Glutamatergic neuron (in vitro differentiated cells): ENCODE measurements around the gene EZH2. TPM values are rescaled to one million over a fixed set of nuclear protein-coding genes. Genes with fewer than 3 reads are reported as not detected.

Experiments
- DNase-seq: peaks from one replicate; pipeline ENCODE4 v3.0.0; 2022
- H3K27ac Mint-ChIP-seq: one replicate; pipeline ENCODE4 v1.8.0; 2020; ENCODE audit warnings: mild to moderate bottlenecking, mixed read lengths, inconsistent platforms; ENCODE audit not compliant: unreplicated experiment
- H3K27me3 Mint-ChIP-seq: one replicate; pipeline ENCODE4 v1.8.0; 2020; ENCODE audit warnings: mild to moderate bottlenecking, moderate library complexity, mixed read lengths, inconsistent platforms; ENCODE audit not compliant: unreplicated experiment
- H3K36me3 Mint-ChIP-seq: one replicate; pipeline ENCODE4 v1.8.0; 2020; ENCODE audit warnings: mild to moderate bottlenecking, mixed read lengths, inconsistent platforms; ENCODE audit not compliant: unreplicated experiment
- H3K4me1 Mint-ChIP-seq: one replicate; pipeline ENCODE4 v1.8.0; 2020; ENCODE audit warnings: mild to moderate bottlenecking, low read depth, mixed read lengths, inconsistent platforms; ENCODE audit not compliant: unreplicated experiment
- H3K4me3 Mint-ChIP-seq: one replicate; pipeline ENCODE4 v1.8.0; 2020; ENCODE audit warnings: mild to moderate bottlenecking, mixed read lengths, inconsistent platforms; ENCODE audit not compliant: unreplicated experiment
- H3K9me3 Mint-ChIP-seq: one replicate; pipeline ENCODE4 v1.8.0; 2020; ENCODE audit warnings: mild to moderate bottlenecking, moderate library complexity, mixed read lengths, inconsistent platforms; ENCODE audit not compliant: unreplicated experiment
- CTCF ChIP-seq: fragments of 200-600 bp; sonication (generic); IDR thresholded peaks from one replicate; pipeline ENCODE4 v1.5.0; 2021; ENCODE audit not compliant: partially characterized antibody, unreplicated experiment
- total RNA-seq: library from RNA; stranded (reverse); fragmentation: NEBNext Ultra II Directional; extraction: Animal tissue kit (Norgen Biotek cat#: 25700); gene quantifications from one replicate; pipeline ENCODE4 v1.2.1, GENCODE V29; 2021; ENCODE audit not compliant: unreplicated experiment

EZH2 gene
- total RNA-seq, 1 donor from 2014 or later: 314 TPM

- no peak for TF ChIP-seq CTCF
- peaks cover 6% of the 10 kb centered on the region for H3K4me1 Mint-ChIP-seq
- DNase-seq: no peak
- H3K9me3 Mint-ChIP-seq: no peaks in the 10 kb centered on the region
- H3K36me3 Mint-ChIP-seq: no peaks in the 10 kb centered on the region
- no peak overlapping the region for H3K27ac Mint-ChIP-seq
- H3K4me3 Mint-ChIP-seq: no peak overlapping the region
- peaks cover 2% of the 10 kb centered on the region for H3K27me3 Mint-ChIP-seq
These were observed 10.5 kb upstream of the EZH2 start for GRCh38 chr7:148894591-148894990.

GRCh38 chr7:148893071-148893470 lies 9.0 kb upstream of the EZH2 start:
- no peaks in the 10 kb centered on the region for H3K36me3 Mint-ChIP-seq
- no peaks in the 10 kb centered on the region for H3K4me1 Mint-ChIP-seq
- DNase-seq: no peak
- H3K4me3 Mint-ChIP-seq: no peak overlapping the region
- H3K27ac Mint-ChIP-seq: no peak overlapping the region
- H3K27me3 Mint-ChIP-seq: no peaks in the 10 kb centered on the region
- no peak for TF ChIP-seq CTCF
- H3K9me3 Mint-ChIP-seq: no peaks in the 10 kb centered on the region

GRCh38 chr7:148888300-148888699 lies 4.2 kb upstream of the EZH2 start:
- Mint-ChIP-seq H3K4me1 (no peaks in the 10 kb centered on the region), H3K4me3 (no peak overlapping the region), H3K27me3 (no peaks in the 10 kb centered on the region), H3K9me3 (peaks cover 4% of the 10 kb centered on the region), H3K36me3 (no peaks in the 10 kb centered on the region), H3K27ac (no peak overlapping the region)
- no peak for DNase-seq
- TF ChIP-seq CTCF: no peak

GRCh38 chr7:148886844-148887243 lies 2.8 kb upstream of the EZH2 start:
- Mint-ChIP-seq H3K4me1 (no peaks in the 10 kb centered on the region), H3K9me3 (peaks cover 11% of the 10 kb centered on the region), H3K27ac (no peak overlapping the region), H3K4me3 (no peak overlapping the region), H3K27me3 (peaks cover 5% of the 10 kb centered on the region), H3K36me3 (no peaks in the 10 kb centered on the region)
- no peak for DNase-seq
- TF ChIP-seq CTCF: no peak

- H3K9me3 Mint-ChIP-seq: peaks cover 11% of the 10 kb centered on the region
- peaks cover 5% of the 10 kb centered on the region for H3K27me3 Mint-ChIP-seq
- H3K4me3 Mint-ChIP-seq: peak overlapping the region; percentile 92
- H3K27ac Mint-ChIP-seq: no peak overlapping the region
- H3K36me3 Mint-ChIP-seq: no peaks in the 10 kb centered on the region
- peak; percentile 93 for DNase-seq
- no peak for TF ChIP-seq CTCF
- peaks cover 6% of the 10 kb centered on the region for H3K4me1 Mint-ChIP-seq
These were observed 370 bp upstream of the EZH2 start for GRCh38 chr7:148884299-148885022.
